PFSK-1 (cell line): Measurements from ENCODE around the gene ACVR1.

Experiments used
- POLR2AphosphoS5 ChIP-seq: IDR thresholded peaks from 2 replicates; pipeline ENCODE4 v1.6.1; 2012; ENCODE audit warnings: low read depth, mild to moderate bottlenecking, control low read depth, low read length, moderate library complexity
- TAF1 ChIP-seq: IDR thresholded peaks from 2 replicates; pipeline ENCODE4 v1.6.1; 2012; ENCODE audit warnings: low read length, control low read depth, borderline replicate concordance; ENCODE audit not compliant: insufficient read depth

GRCh38 chr2:157792335-157793052 is 83.6 kb downstream of the ACVR1 start:
- TF ChIP-seq POLR2AphosphoS5 = no peak
- no peak for TF ChIP-seq TAF1
